ENCODE measurements around the gene TXN2.

The TXN2 gene

GRCh38 chr22:36467042-36467810 lies 14.2 kb downstream of the TXN2 start:
- Histone ChIP-seq H4K20me1 (ENCODE audit: control insufficient read depth, insufficient read depth, low read depth, low read length) (no peaks in the 10 kb centered on the region), H3K4me1 (ENCODE audit: control insufficient read depth, low read length) (no peaks in the 10 kb centered on the region), H3K9me2 (replicated peaks; ENCODE audit: control insufficient read depth, low read length) (no peaks in the 10 kb centered on the region), H3F3A (ENCODE audit: control insufficient read depth, insufficient read depth) (no peaks in the 10 kb centered on the region), H3K36me3 (ENCODE audit: control insufficient read depth, low read length) (peaks cover 34% of the 10 kb centered on the region), H3K4me3 (ENCODE audit: low read length) (no peak overlapping the region), H3K27me3 (ENCODE audit: control insufficient read depth, low read length) (no peaks in the 10 kb centered on the region), H3K9me3 (ENCODE audit: control insufficient read depth, insufficient read depth, low read length) (no peaks in the 10 kb centered on the region), H3K79me2 (ENCODE audit: control insufficient read depth, low read length) (no peaks in the 10 kb centered on the region), H3K27ac (ENCODE audit: low read depth, low read length) (no peak overlapping the region), H3K4me2 (ENCODE audit: low read length) (no peak overlapping the region)
- TF ChIP-seq, protein P1, sequence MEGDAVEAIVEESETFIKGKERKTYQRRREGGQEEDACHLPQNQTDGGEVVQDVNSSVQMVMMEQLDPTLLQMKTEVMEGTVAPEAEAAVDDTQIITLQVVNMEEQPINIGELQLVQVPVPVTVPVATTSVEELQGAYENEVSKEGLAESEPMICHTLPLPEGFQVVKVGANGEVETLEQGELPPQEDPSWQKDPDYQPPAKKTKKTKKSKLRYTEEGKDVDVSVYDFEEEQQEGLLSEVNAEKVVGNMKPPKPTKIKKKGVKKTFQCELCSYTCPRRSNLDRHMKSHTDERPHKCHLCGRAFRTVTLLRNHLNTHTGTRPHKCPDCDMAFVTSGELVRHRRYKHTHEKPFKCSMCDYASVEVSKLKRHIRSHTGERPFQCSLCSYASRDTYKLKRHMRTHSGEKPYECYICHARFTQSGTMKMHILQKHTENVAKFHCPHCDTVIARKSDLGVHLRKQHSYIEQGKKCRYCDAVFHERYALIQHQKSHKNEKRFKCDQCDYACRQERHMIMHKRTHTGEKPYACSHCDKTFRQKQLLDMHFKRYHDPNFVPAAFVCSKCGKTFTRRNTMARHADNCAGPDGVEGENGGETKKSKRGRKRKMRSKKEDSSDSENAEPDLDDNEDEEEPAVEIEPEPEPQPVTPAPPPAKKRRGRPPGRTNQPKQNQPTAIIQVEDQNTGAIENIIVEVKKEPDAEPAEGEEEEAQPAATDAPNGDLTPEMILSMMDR (IDR thresholded peaks at IDR 0.05; ENCODE audit: low read depth, low read length, poor library complexity, severe bottlenecking), result no peak
- no peak for TF ChIP-seq EZH2phosphoT487 (IDR thresholded peaks at IDR 0.05; ENCODE audit: borderline replicate concordance, low read length)

GRCh38 chr22:36466258-36466657 lies 15.2 kb downstream of the TXN2 start:
- Histone ChIP-seq H3K4me2 (ENCODE audit: low read length) (no peak overlapping the region), H4K20me1 (ENCODE audit: control insufficient read depth, insufficient read depth, low read depth, low read length) (no peaks in the 10 kb centered on the region), H3K9me3 (ENCODE audit: control insufficient read depth, insufficient read depth, low read length) (no peaks in the 10 kb centered on the region), H3K27ac (ENCODE audit: low read depth, low read length) (no peak overlapping the region), H3K79me2 (ENCODE audit: control insufficient read depth, low read length) (no peaks in the 10 kb centered on the region), H3F3A (ENCODE audit: control insufficient read depth, insufficient read depth) (no peaks in the 10 kb centered on the region), H3K4me3 (ENCODE audit: low read length) (no peak overlapping the region), H3K36me3 (ENCODE audit: control insufficient read depth, low read length) (peaks cover 28% of the 10 kb centered on the region), H3K4me1 (ENCODE audit: control insufficient read depth, low read length) (no peaks in the 10 kb centered on the region), H3K9me2 (replicated peaks; ENCODE audit: control insufficient read depth, low read length) (no peaks in the 10 kb centered on the region), H3K27me3 (ENCODE audit: control insufficient read depth, low read length) (no peaks in the 10 kb centered on the region)
- TF ChIP-seq EZH2phosphoT487 (IDR thresholded peaks at IDR 0.05; ENCODE audit: borderline replicate concordance, low read length), result no peak
- TF ChIP-seq, protein P1 (IDR thresholded peaks at IDR 0.05; ENCODE audit: low read depth, low read length, poor library complexity, severe bottlenecking), result no peak

DNA sequence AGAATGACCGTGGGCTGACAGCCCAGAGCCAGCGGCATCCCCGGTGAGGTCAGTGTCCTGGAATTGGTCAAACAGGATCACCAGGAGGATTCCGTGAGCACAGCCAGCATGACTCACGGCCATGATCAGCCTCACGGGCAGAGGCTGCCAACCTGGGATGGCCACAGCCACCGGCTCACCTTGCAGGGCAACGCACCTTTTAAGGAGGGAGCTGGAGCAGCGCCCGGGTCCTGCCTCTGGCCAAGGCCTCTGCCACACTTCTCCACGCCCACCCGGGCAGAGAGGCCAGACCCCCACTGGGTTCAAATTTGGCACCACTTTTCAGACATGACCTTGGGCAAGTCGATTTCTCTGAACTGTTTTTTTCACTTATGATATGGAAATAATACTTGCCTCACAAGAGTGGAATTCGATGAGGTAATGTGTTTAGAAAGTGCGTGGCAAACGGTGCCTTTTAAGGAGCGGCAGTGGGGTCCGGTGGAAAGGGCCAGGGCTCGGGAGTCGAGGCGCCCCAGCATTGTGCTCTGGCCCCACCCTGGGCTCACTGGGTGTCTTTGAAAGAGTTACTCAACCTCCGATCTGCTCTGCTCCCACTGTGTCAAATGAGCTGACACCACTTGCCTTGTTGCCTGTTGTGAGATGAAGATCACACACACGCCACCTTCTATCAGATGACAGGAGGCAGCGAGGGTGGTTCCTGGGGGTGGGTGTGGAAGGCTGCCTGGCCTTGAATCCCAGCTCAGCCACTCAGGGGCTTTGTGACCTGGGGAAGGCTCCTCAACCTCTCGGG lies 16.0 kb downstream of the TXN2 start:
- Histone ChIP-seq H4K20me1 (ENCODE audit: control insufficient read depth, insufficient read depth, low read depth, low read length) (no peaks in the 10 kb centered on the region), H3K4me3 (ENCODE audit: low read length) (no peak overlapping the region), H3K4me2 (ENCODE audit: low read length) (no peak overlapping the region), H3K79me2 (ENCODE audit: control insufficient read depth, low read length) (no peaks in the 10 kb centered on the region), H3K9me3 (ENCODE audit: control insufficient read depth, insufficient read depth, low read length) (no peaks in the 10 kb centered on the region), H3F3A (ENCODE audit: control insufficient read depth, insufficient read depth) (no peaks in the 10 kb centered on the region), H3K27me3 (ENCODE audit: control insufficient read depth, low read length) (no peaks in the 10 kb centered on the region), H3K36me3 (ENCODE audit: control insufficient read depth, low read length) (peaks cover 22% of the 10 kb centered on the region), H3K4me1 (ENCODE audit: control insufficient read depth, low read length) (no peaks in the 10 kb centered on the region), H3K27ac (ENCODE audit: low read depth, low read length) (no peak overlapping the region), H3K9me2 (replicated peaks; ENCODE audit: control insufficient read depth, low read length) (no peaks in the 10 kb centered on the region)
- no peak for TF ChIP-seq EZH2phosphoT487 (IDR thresholded peaks at IDR 0.05; ENCODE audit: borderline replicate concordance, low read length)
- TF ChIP-seq, protein P1 (IDR thresholded peaks at IDR 0.05; ENCODE audit: low read depth, low read length, poor library complexity, severe bottlenecking), result no peak
